ENCODE measurements around the gene USP10.
"Not testable (repeated sequence)": the region's sequence is repeated elsewhere in the genome, so short reads cannot be mapped to it uniquely, and the experiment has no call there.

Gene USP10

DNA sequence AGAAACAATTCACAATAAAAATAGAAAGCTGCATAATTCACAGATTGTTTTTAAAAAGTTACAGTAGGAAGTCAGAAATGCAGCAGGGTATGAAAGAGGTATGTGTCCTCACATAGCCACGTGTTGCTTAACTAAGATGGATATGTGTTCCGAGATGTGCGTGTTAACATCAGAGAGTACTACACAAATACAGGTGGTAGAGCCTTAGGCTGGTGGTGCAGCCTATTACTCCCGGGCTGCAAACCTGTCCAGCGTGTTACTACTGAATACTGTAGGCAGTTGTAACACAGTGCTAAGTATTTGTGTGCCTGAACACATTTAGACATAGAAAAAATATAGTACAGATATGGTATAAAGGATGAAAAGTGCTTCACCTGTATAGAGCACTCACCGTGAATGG, 46.4 kb downstream of the USP10 start:
- no peak for FAIRE-seq
- no peak for DNase-seq (ENCODE audit: insufficient read length, low spot score)

DNA sequence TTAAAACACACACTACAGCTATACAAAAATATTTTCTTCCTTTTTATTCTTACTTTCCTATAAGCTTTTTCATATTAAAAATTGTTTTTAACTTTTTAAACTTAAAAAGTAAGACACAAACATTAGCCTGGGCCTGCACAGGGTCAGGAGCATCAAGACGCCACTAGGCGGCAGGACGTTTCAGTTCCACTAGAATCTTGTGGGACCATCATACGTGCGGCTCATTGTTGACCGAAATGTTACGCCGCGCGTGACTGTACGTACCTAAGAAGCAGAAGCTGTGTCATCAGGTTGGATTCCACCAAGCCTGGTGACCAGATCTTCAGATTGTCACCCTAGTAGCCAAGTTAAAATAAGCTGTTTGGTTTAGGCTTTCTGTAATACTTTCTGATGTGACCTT, 47.1 kb downstream of the USP10 start:
- FAIRE-seq (no peak), DNase-seq (ENCODE audit: insufficient read length, low spot score) (no peak)

DNA sequence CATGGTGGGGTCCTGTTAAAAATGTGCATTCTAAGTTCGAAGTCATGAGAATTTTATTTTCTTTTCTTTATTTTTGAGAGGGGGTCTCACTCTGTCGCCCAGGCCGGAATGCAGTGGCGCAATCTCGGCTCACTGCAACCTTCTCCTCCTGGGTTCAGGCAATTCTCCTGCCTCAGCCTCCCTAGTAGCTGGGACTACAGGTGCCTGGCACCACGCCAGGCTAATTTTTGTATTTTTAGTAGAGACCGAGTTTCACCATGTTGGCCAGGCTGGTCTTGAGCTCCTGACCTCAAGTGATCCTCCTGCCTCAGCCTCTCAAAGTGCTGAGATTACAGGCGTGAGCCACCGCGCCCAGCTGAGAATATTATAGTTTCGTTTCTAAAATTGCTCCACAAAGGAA, 48.4 kb downstream of the USP10 start:
- FAIRE-seq; DNase-seq (ENCODE audit: insufficient read length, low spot score): not testable (repeated sequence)

DNA sequence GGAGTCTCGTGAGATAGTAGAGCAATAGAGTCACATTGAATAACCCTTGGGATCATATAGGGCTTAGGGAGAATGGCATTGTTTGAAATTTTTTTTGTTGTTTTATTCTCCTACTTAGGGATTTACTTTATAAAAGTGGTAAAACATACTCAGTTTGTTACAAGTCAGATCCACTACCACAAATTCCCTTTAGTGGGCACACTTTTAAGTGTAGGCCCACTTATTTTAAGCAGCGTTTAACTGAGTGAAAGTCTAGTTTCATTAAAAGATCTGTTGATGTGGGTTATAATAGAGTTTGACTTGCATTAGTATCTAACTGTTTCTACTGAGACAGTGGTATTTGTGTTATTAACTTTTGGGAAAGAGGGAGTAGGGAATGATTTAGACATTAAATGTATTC, 49.3 kb downstream of the USP10 start:
- no peak for FAIRE-seq
- DNase-seq (ENCODE audit: insufficient read length, low spot score) = no peak

DNA sequence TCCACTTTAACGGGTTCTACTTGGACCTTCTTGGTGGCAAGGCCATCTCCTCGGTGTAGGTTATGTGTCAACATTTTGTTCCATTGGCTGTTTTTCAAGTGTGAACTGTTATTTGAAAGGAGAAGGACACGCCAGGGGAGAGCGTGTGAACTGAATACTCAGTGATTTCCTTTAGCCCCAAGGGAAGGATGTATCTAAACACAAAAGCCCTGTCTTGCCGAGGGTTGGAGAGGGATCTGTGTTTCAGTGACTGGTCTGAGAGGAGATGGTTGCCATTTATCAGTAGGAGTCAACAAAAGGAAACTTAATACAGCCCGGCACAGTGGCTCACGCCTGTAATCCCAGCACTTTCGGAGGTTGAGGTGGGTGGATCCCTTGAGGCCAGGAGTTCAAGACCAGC, 50.0 kb downstream of the USP10 start:
- FAIRE-seq (no peak), DNase-seq (ENCODE audit: insufficient read length, low spot score) (no peak)

DNA sequence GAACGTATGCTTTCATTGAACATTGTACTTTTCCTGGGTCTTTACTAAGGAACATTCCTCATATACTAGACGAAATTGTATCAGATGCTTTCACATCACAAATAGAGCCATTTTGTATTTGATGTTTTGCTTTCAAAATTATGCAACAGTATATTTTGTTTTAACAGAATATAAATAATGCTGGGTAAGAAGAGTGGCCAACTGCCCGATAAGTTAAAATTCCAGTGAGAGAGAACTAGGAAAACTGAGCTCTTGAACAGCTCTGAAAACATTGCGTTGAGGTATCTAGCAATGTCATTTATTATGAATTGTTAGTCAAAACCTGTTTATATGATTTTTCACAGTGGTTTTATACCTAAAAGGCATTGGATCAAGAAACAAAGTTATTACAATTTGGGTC, 50.8 kb downstream of the USP10 start:
- no peak for DNase-seq (ENCODE audit: insufficient read length, low spot score)
- FAIRE-seq = no peak

DNA sequence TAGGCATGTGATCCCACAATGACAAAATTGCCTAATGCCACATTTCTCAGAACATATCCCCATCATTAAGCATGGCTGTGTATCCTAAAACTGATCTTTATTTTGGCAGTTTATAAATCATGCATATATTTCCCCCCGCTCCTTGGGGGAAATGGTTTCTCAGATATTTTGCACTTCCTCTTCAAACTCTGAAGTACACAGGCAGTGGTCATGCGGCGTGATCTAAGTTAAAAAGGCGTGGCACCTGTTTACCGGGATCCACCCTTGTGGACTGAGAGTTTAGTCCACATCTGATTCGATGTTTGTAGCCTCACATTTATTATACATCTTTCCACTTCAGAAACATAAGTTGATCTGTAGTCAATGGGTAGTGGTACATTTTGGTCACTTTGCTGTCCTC, 51.4 kb downstream of the USP10 start:
- FAIRE-seq (peak; percentile 42), DNase-seq (ENCODE audit: insufficient read length, low spot score) (no peak)

DNA sequence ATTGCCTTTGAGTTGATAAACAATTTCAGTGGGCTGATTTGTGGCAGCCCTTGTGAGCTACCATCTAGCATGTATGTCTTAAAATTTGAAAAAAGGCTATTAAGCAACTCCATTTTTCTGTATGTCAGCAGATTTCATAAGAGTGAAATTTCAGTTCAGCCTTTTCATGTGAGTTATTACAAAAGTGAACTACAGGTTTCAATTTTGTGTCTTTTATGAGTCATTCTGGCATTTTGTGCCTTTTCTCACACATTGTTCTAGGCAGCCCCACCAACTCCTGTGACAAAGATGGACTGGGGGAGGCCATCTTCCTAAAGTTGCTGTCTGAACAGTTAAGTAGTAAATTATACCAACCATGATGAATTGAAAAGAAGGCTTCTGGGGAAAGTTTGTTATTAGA, 52.1 kb downstream of the USP10 start:
- no peak for FAIRE-seq

DNA sequence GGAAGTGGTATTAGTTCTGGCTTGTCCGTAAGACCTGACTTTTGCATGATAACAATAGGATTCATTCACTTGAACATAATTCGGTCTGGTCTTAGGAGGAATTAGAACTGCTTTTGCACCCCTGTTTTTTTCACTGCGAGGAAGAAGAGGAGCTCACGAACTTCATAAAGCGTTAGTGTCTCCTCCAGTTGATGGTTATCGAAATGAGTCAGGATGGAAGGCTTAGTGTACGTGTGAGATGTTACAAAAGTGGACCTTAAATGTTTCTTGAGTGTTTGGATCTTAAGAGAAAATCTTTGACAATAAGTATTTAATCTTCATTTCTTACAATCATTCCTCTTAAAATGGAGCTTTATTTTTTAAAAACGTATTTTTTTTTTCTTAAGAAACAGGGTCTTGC, 52.8 kb downstream of the USP10 start:
- DNase-seq (ENCODE audit: insufficient read length, low spot score) (no peak), FAIRE-seq (no peak)

More for the DNA sequence above, 52.1 kb downstream of the USP10 start:
- DNase-seq (ENCODE audit: insufficient read length, low spot score) = no peak

DNA sequence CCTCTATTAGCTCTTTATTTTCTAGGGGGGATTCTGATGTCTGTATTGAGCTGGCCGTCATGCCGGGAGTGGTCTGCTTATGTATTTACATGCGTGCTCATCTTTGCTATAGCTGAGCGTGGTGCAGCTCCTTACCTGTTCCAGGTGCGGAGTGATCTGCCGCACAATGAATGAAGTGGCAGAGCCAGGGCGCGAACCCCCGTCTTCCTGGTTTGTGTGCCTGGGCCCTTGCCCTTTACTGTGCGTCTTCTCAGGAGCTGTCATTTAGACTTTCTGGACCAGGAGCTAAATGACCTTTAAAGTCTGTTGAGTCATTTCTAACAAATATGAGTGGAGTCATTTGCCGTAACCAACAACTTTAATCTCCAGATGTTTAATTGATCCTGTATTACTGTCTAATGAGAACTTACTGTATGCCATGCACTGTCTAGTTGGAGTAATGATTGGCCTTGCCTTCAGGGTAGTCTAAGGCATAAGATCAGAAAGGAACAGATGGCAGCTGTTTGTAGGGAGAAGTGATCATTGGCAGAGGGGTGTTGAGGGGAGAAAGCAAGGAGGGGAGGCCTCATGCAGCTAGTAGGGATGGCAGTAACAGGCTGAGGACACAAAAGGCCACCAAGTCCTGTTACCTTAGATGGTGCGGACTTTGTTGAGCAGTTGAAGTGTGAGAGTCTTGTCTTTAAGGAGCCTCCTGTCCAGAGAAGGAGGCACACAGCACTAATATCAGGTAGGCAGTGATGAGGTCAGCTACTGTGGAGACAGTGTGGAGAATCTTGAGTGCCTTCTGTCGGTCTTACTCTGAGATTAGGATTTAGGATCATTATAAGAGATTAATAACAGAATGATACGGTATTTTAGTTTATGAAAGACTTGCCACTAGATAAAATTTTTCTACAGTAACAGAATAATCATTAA, 53.9 kb downstream of the USP10 start:
- DNase-seq (ENCODE audit: insufficient read length, low spot score) = no peak
- no peak for FAIRE-seq

DNA sequence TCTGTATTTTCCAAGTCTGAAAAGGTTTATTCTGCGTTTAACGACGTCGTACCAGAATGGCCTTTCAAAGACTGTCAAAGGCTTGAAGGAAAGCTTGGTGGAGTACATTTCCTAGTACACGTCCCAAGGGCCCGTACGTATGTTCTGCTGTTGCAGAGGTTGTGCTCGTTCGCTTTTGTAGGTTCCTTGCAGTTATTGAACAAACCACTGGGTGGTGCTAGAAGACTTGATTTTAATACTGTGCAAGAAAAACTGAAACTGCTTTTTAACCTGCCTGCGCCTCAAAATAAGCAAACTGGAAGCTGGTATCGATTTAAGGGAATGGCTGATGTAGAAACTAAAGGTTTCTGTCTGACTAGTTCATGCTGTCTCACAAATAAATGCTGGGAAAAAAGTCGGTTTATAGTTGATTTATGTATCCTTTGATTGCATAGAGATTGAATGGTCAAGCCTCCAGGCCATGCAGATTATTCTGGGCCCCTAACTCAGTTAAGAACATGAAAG, 54.6 kb downstream of the USP10 start:
- peak; percentile 70 for DNase-seq (ENCODE audit: insufficient read length, low spot score)
- peak; percentile 54 for FAIRE-seq

DNA sequence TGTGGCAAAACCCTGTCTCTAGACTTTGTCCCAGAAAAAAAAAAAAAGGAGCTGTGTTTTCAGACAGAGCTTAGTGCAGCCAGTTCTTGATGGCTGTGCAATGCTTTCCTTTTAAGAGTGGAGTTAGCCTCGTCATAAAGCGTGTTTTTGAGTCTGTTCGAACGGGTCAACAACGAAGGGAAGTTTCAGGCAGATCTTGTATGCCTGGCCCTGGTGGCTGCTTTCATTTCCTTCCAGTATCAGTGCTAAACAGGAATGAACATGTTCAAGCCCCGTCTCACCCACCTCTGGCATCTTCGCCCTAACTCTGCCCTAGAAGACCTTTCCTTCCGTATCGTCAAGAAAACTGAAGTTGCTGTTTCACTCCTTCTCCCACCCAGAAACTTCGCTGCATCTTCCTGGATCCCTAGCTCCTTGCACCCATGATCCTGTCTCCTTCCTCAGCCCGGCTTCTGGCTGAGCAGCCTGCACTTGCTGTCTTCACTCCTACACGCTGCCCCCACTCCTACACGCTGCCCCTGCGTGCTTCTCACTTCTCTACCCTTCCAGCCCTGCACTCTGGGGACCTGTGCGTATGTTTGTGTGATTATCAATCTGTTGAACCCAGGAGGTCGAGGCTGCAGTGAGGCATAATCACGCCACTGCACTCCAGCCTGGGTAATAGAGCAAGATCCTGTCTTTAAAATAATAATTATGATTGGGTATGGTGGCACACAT, 55.3 kb downstream of the USP10 start:
- no peak for FAIRE-seq
- no peak for DNase-seq (ENCODE audit: insufficient read length, low spot score)

DNA sequence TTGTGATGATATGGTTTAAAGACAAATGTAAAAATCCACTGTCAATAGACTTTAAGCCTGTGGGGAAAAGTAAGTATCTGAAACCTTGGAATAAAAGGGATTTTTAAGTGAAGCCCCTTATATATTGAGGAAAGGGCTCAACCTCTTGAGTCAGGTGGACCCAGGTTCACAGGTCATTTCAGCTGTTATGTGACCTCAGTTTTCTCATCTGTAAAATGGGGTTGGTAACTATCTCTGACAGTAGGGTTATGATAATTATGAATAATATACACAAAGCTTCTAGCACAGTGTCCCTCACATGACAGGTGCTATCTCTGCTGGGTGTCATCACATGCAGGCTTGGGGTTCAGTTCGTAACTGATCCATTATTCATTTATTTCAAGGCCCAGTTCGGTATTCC, 57.0 kb downstream of the USP10 start:
- DNase-seq (ENCODE audit: insufficient read length, low spot score) (no peak), FAIRE-seq (no peak)

DNA sequence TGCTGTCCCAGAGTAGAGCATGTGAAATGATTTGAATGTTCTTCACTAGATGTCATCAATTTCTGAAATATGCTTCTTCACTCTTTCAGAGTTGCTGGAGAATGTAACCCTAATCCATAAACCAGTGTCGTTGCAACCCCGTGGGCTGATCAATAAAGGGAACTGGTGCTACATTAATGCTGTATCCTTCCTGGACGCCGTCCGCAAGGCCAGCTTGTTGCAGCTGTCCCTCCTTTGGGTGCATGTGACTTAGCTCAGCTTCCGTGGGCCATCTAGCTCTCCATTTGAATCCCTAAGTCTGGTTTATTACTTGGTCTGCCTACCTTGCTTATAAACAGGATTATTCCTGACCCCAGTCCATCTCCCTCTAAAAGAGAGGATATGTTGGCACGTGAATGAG, 58.8 kb downstream of the USP10 start:
- FAIRE-seq = no peak
- no peak for DNase-seq (ENCODE audit: insufficient read length, low spot score)

DNA sequence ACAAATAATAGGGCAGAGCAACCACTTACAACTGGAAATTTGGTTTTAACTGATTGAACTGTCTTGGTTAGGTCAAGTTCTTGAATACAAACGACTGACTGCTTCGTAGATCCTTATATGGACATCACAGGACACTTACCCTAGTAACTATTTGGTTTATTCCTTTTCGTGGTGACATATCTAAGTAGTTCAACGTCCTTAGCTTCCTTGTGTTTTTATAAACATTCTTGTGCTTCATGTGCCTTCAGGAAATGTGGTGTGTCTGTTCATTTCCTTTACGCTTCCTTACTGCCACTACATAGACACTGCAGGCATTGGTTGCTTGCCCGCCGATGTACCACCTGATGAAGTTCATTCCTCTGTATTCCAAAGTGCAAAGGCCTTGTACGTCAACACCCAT, 59.3 kb downstream of the USP10 start:
- no peak for DNase-seq (ENCODE audit: insufficient read length, low spot score)
- no peak for FAIRE-seq

DNA sequence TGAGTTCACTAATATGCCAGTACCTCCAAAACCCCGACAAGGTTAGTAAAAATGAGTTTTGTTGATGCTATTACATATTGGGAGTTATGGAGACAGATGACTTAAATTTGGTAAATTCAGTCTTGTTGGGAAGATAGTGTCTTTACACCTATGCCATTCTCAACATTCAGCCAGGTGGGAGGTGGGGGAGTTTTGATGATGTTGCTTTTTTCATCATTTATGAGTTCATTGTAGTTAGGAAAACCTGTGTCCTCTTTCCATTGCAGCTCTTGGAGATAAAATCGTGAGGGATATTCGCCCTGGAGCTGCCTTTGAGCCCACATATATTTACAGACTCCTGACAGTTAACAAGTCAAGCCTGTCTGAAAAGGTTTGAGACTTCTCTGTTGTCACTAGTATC, 60.1 kb downstream of the USP10 start:
- no peak for DNase-seq (ENCODE audit: insufficient read length, low spot score)
- FAIRE-seq = no peak

DNA sequence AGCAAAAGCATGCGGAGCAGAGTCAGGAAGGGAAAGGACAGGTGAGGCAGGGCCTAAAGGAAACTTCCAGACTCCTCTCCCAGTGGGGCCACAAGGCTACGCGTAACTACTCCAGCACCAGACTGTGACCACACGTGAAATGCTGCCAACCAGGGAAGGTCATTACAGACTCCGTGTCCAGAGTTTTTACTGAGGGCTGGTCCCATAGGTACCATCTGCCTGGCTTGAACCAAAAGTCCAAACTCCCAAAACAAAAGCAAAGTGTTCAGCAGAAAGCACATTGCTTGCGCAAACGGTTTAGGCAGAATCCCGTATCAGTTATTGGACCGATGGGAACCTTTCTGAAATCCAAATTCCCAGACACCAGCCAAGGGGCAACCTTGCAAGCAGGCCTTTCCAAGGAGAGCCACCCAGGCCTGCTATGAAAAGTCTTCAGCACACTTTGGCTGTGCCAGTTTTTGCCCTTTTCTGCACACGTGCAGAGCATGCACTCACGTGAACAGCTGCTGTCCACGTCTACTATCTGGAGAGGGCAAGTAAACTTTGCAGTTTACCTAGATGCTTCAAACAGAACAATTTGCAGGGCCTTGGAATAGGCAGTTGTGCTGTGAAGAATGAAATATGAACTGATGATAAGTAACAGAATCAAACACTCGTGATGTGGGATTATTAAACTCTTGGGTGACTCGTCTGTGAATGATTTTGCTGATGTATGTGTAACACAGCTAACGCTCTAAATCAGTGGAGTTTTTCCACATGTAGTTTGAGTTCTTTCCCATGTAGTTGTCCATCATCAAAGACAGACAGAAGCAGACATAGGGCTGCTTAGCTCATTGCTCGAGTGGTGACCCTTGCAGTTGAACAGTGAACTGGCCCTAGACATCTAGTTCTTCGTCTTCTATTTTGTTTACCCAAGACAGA, 61.9 kb downstream of the USP10 start:
- no peak for DNase-seq (ENCODE audit: insufficient read length, low spot score)
- no peak for FAIRE-seq

DNA sequence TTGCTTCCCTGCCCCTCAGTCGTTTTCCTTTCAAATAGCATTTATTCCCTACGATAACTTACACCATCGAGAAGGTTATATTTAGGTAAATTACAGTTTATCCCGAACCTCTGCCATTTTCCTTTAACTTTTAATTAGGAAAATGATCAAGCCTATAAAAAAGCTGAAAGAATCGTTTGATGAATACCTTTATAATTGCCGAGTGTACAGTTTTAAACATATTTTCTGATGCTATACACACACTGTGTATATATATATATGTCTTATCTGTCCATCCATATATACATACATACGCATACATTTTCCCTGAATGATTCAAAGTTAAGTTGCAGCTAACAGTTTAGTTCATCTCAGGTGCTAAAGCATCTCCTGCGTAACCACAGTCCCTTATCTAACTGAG, 63.4 kb downstream of the USP10 start:
- DNase-seq (ENCODE audit: insufficient read length, low spot score) (no peak), FAIRE-seq (no peak)

DNA sequence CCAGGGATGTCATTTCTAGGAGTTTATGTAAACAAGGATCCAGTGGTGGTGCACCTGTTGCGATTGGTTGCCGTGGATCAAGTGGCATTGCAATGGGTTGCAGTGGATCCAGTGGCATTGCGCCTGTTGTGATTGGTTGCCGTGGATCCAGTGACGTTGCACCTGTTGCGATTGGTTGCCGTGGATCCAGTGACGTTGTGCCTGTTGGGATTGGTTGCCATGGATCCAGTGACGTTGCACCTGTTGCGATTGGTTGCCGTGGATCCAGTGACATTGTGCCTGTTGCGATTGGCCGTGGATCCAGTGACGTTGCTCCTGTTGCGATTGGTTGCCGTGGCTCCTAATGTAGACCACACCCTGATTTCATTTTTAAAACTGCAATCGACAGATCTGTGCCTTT, 63.8 kb downstream of the USP10 start:
- peak; percentile 89 for FAIRE-seq

DNA sequence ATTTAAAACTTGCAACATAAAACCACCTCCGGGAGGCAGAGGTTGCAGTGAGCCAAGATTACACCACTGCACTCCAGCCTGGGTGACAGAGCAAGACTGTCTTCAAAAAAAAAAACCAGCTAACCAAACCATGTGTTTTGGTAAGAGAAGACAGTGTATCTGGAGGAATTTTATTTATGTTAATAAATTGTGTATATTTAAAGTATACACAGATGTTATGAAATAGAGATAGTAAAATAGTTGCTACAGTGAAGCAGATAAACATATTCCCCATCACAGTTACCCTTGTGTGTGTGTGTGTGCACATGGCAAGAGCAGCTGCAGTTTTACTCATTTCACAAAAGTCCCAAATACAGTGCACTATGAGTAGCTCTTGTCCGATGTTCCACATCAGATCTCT, 65.2 kb downstream of the USP10 start:
- no peak for FAIRE-seq
- no peak for DNase-seq (ENCODE audit: insufficient read length, low spot score)

More for the DNA sequence above, 63.8 kb downstream of the USP10 start:
- no peak for DNase-seq (ENCODE audit: insufficient read length, low spot score)
